HAP-1 (cell line): ENCODE data around the gene TMEM26.

Source experiments
- DNase-seq, 2 experiments: peaks; one replicate each; pipeline ENCODE4 v3.0.0-alpha.2; 2016 to 2020; ENCODE audit warnings: low spot score in 2 of 2
- H3K27me3 ChIP-seq: fragments of 250-450 bp; sonication (Bioruptor Pico); 2 replicates; pipeline ENCODE4 v1.5.1; 2020; ENCODE audit warnings: low read depth, mild to moderate bottlenecking, moderate library complexity
- H3K36me3 ChIP-seq: fragments of 250-450 bp; sonication (Bioruptor Pico); replicated peaks from 2 replicates; pipeline ENCODE4 v1.5.1; 2020; ENCODE audit warnings: mild to moderate bottlenecking
- H3K4me1 ChIP-seq: fragments of 250-450 bp; sonication (Bioruptor Pico); 2 replicates; pipeline ENCODE4 v1.5.1; 2020; ENCODE audit warnings: mild to moderate bottlenecking
- H3K4me3 ChIP-seq: fragments of 250-450 bp; sonication (Bioruptor Pico); 2 replicates; pipeline ENCODE4 v1.5.1; 2020; ENCODE audit warnings: mild to moderate bottlenecking, moderate library complexity
- H3K9me3 ChIP-seq: fragments of 250-450 bp; sonication (Bioruptor Pico); 2 replicates; pipeline ENCODE4 v1.5.1; 2020; ENCODE audit warnings: mild to moderate bottlenecking, moderate library complexity
- in situ Hi-C: fragments of 300-500 bp; cut with MboI; formaldehyde crosslinking; loops from 3 replicates; pipeline ENCODE4 v1.14.3; 2020; ENCODE audit warnings: low sequenced_read_pairs, inconsistent platforms, mixed read lengths

The TMEM26 gene

DNA sequence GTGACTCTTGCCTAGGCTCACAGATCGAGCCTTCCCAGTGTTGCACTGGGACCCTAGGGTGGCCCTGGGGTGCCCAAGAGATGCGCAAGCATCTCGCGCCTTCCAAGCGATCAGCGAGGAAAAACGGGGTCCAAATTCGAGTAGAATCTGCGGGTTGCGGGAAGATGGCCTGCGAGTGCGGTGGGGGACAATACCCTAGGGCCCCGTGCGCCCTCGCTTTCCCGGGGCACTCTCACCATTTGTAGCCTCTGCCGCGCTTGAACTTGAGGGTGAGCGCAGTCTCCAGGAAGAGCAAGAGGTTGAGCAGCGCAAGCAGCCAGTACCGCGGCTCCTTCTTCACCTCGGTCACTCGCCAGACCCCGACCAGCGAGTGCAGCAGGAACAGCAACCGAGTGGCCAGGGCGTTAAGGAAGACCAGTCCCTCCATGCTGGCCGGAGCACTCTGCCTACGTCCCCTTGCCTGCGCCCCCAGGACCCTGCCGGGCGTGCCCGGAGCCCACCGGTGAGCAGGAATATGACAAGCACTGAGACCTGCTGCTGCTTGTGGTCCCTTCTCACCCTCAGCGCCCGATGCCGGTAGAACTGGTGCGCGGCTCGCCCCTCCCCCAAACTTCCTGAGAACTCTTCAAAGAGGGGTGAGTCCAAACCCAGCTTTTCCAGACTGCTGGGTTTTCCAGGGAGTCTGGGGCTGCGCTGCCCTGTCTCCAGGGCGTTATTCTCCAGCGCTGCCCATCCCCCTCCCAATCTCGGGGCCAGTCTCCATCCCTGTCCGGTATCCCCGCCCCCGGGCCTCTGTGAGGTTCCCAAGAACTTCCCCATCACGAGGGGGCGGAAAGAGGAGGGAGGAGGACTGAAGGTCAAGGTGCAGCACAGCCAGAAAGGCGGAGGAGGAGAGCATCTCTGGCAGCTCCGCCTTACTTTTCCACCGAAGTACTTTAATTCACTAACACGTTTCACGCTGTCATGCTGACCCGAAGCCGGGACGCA, at the start of gene TMEM26:
TSS of gene TMEM26 (minus strand) at position 727 of the 987 bp plus-strand sequence. CDS start at position 427, 300 bp downstream.
- no peak within 1 kb of the TSS for H3K4me3 ChIP-seq
- H3K27me3 ChIP-seq = no peaks in the 10 kb centered on the region
- H3K4me1 ChIP-seq = no peaks in the 10 kb centered on the region
- in situ Hi-C loops = no loop called here
- no peak for DNase-seq
- no peaks in the 10 kb centered on the region for H3K9me3 ChIP-seq
- H3K36me3 ChIP-seq = no peaks in the 10 kb centered on the region

DNA sequence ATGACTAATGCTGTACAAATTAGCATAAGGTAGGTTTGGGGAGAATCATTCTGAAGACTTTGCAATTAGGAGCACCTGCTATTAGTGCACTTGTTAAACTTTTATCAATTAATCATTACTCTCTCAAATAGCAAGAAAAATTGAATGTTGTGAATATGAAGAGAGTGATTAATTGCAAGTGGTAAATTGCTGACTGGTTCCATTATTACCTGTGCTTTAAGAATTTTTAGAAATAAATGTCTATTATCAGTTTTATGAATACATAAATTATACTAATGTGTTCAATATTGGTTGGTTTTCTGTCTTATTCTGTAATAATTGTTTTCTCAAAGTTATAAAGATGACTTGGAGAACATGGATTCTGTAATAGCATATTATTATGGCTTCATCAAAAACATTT, 47.3 kb upstream of the TMEM26 start:
- no peak for DNase-seq
- H3K9me3 ChIP-seq = no peaks in the 10 kb centered on the region
- H3K4me3 ChIP-seq = no peak overlapping the region
- H3K36me3 ChIP-seq = no peaks in the 10 kb centered on the region
- no peaks in the 10 kb centered on the region for H3K4me1 ChIP-seq
- in situ Hi-C loops = no loop called here
- H3K27me3 ChIP-seq = no peaks in the 10 kb centered on the region

- Histone ChIP-seq H3K27me3 (no peaks in the 10 kb centered on the region), H3K9me3 (no peaks in the 10 kb centered on the region), H3K36me3 (no peaks in the 10 kb centered on the region), H3K4me1 (no peaks in the 10 kb centered on the region), H3K4me3 (no peak overlapping the region)
- in situ Hi-C loops = no loop called here
- DNase-seq = no peak
Observed at GRCh38 chr10:61492364-61492995, 39.3 kb upstream of the TMEM26 start.

GRCh38 chr10:61487506-61487905, 34.3 kb upstream of the TMEM26 start:
- no peaks in the 10 kb centered on the region for H3K36me3 ChIP-seq

DNA sequence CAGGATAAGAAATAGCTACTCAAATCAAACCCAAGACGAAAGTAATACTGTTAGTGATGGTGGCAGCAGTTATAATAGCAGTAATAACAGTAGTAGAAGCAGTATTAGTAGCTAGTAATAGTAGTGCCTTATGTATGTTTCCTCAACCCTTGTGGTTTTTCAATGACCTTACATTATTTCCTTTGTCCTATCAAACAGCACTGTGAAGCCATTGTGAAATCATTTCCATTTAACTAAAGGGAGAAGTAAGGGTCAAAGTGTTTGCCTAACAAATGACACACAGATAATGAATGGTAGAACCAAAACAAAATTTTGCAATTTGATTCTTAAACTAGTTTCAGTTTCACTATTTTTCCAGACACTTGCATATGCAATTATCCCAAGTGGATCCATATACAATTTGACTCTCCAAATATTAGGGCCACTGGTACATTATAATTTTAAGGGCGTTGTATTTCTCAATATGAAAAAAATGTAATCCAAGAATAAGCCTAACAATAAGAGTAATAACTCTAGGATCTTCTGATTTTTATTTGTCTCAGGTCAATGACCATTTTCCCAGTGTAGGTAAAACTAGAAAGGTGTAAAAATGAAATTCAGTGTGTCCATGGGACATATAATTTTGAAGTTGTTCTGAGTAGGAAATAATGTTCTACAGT, 33.7 kb upstream of the TMEM26 start:
- Histone ChIP-seq H3K36me3 (no peaks in the 10 kb centered on the region), H3K27me3 (no peaks in the 10 kb centered on the region), H3K9me3 (no peaks in the 10 kb centered on the region), H3K4me3 (no peak overlapping the region), H3K4me1 (no peaks in the 10 kb centered on the region)
- in situ Hi-C loops = no loop called here
- DNase-seq = no peak

More at GRCh38 chr10:61487506-61487905, 34.3 kb upstream of the TMEM26 start:
- DNase-seq = no peak
- Histone ChIP-seq H3K4me3 (no peak overlapping the region), H3K4me1 (no peaks in the 10 kb centered on the region), H3K9me3 (no peaks in the 10 kb centered on the region), H3K27me3 (no peaks in the 10 kb centered on the region)
- in situ Hi-C loops = no loop called here

- Histone ChIP-seq H3K4me1 (no peaks in the 10 kb centered on the region), H3K36me3 (no peaks in the 10 kb centered on the region), H3K9me3 (no peaks in the 10 kb centered on the region), H3K4me3 (no peak overlapping the region), H3K27me3 (no peaks in the 10 kb centered on the region)
- in situ Hi-C loops = no loop called here
- no peak for DNase-seq
Observed at GRCh38 chr10:61486251-61486650, 33.1 kb upstream of the TMEM26 start.

GRCh38 chr10:61481597-61481996, 28.4 kb upstream of the TMEM26 start:
- in situ Hi-C loops = no loop called here
- DNase-seq = no peak
- H3K9me3 ChIP-seq = no peaks in the 10 kb centered on the region
- no peaks in the 10 kb centered on the region for H3K4me1 ChIP-seq
- H3K27me3 ChIP-seq = no peaks in the 10 kb centered on the region
- H3K4me3 ChIP-seq = no peak overlapping the region
- no peaks in the 10 kb centered on the region for H3K36me3 ChIP-seq

- no peak for DNase-seq
- H3K9me3 ChIP-seq = no peaks in the 10 kb centered on the region
- H3K4me1 ChIP-seq = no peaks in the 10 kb centered on the region
- in situ Hi-C loops = no loop called here
- no peaks in the 10 kb centered on the region for H3K27me3 ChIP-seq
- H3K4me3 ChIP-seq = no peak overlapping the region
- no peaks in the 10 kb centered on the region for H3K36me3 ChIP-seq
Observed at GRCh38 chr10:61480208-61480607, 27.0 kb upstream of the TMEM26 start.

GRCh38 chr10:61478621-61479312, 25.6 kb upstream of the TMEM26 start:
- no peak overlapping the region for H3K4me3 ChIP-seq
- H3K36me3 ChIP-seq = no peaks in the 10 kb centered on the region

GRCh38 chr10:61477451-61477850, 24.3 kb upstream of the TMEM26 start:
- no peaks in the 10 kb centered on the region for H3K27me3 ChIP-seq
- no peak for DNase-seq
- no peak overlapping the region for H3K4me3 ChIP-seq
- in situ Hi-C loops = no loop called here
- H3K36me3 ChIP-seq = no peaks in the 10 kb centered on the region
- H3K9me3 ChIP-seq = no peaks in the 10 kb centered on the region
- H3K4me1 ChIP-seq = no peaks in the 10 kb centered on the region

More at GRCh38 chr10:61478621-61479312, 25.6 kb upstream of the TMEM26 start:
- Histone ChIP-seq H3K4me1 (no peaks in the 10 kb centered on the region), H3K9me3 (no peaks in the 10 kb centered on the region), H3K27me3 (no peaks in the 10 kb centered on the region)
- in situ Hi-C loops = no loop called here
- DNase-seq = no peak

DNA sequence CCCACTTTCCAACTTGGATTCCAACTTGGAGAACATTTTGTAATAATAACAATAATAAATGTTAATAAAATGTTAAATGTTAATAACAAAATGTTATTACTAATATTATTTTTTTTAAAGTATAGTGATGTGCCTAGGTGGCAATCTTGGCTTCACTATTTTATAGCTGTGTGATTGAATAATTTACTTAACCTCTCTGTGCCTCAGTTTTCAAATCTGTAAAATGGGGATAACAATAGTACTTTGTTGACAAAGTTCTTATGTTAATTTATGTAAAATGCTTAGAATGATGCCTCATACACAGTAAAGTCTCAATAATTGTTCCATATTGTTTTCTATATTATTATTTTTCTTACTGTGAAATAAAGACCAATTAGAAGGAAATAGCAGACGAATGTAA, 23.3 kb upstream of the TMEM26 start:
- no peaks in the 10 kb centered on the region for H3K4me1 ChIP-seq
- H3K4me3 ChIP-seq = no peak overlapping the region
- H3K27me3 ChIP-seq = no peaks in the 10 kb centered on the region
- H3K36me3 ChIP-seq = no peaks in the 10 kb centered on the region
- no peaks in the 10 kb centered on the region for H3K9me3 ChIP-seq
- DNase-seq = no peak
- in situ Hi-C loops = no loop called here

DNA sequence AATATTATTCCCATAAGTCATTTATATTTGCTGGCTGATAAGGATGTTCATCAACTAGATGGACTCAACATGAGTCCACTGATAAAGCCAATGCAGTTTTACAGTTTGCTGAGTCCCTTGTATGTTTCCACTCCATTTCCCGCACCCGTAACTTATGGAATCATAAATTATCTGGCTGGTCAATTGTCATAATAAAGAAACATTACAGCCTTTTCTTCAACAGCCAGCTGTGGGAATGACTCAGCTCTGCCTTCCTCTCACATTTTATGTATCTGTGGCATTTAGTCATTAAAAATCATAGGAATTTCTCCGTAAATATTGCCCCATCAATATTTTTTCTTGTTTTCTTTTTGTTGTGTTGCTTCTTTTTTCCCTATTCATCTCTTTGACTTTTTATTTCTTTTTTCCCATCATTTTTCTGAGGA, 22.3 kb upstream of the TMEM26 start:
- no peak overlapping the region for H3K4me3 ChIP-seq
- no peaks in the 10 kb centered on the region for H3K36me3 ChIP-seq
- H3K4me1 ChIP-seq = no peaks in the 10 kb centered on the region
- no peaks in the 10 kb centered on the region for H3K27me3 ChIP-seq
- H3K9me3 ChIP-seq = no peaks in the 10 kb centered on the region
- DNase-seq = no peak
- in situ Hi-C loops = no loop called here

- in situ Hi-C loops = no loop called here
- no peaks in the 10 kb centered on the region for H3K4me1 ChIP-seq
- no peaks in the 10 kb centered on the region for H3K9me3 ChIP-seq
- no peak for DNase-seq
- no peaks in the 10 kb centered on the region for H3K27me3 ChIP-seq
- H3K4me3 ChIP-seq = no peak overlapping the region
- no peaks in the 10 kb centered on the region for H3K36me3 ChIP-seq
Observed at GRCh38 chr10:61472090-61472674, 19.0 kb upstream of the TMEM26 start.
